Suppressor macrophage treated with lipopolysaccharide for 1 hour (primary cell): ENCODE measurements around the gene CD14.
"Not testable (repeated sequence)": the region's sequence is repeated elsewhere in the genome, so short reads cannot be mapped to it uniquely, and the experiment has no call there.

Source experiments
- DNase-seq, 3 donors: peaks; one replicate each; pipeline ENCODE4 v3.0.0-alpha.2; 2020 to 2022

CD14 gene

GRCh38 chr5:140633021-140633471 lies at the start of gene CD14:
Gene CD14, minus strand, starts transcription at chr5:140633175. Its CDS starts 104 bp downstream, at chr5:140633071.
- DNase-seq = peak; percentile 93 to 96 (median 93)

DNA sequence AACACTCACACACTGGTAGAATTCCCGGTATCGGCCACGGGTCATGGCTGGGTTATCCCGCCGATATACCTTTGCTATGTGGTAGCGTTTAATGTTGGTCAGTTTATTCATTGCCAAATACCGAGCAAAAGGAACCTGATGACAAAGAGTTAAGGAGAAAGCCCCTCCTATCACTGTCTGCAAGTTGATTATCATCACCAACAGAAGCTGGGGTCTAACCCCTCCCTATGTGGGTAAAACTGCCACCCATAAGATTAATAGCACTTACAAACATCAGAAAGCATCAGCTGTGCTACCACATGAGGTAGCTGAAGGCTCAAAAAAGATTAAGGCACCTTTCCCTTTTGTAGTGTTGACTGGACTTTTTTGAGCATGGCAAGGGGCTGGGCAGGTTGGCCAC lies 46.0 kb upstream of the CD14 start:
- no peak for DNase-seq

GRCh38 chr5:140677947-140678346 lies 45.0 kb upstream of the CD14 start:
- DNase-seq = peak in 2 of 3 donors; percentile 2 to 39

GRCh38 chr5:140674629-140675028 lies 41.7 kb upstream of the CD14 start:
- DNase-seq = no peak

DNA sequence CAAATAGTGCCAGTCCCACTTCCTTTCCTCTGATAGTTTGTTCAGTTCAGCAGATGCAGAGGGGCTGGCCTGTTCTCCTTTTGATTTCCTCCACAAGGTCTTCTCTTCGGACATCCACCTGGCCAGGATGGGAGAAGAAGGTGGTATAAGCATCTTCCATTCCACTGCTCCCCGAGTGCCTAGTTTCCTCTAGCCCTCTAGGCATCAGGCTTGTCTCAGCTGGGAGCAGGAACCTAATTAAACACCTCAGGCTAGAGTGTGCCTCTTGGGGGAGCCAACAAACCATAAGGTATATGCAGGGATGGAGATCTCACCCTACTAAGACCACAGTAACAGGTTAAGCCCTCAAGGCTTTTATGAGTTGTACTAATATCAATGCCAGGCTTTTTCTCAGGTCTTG lies 41.2 kb upstream of the CD14 start:
- no peak for DNase-seq

DNA sequence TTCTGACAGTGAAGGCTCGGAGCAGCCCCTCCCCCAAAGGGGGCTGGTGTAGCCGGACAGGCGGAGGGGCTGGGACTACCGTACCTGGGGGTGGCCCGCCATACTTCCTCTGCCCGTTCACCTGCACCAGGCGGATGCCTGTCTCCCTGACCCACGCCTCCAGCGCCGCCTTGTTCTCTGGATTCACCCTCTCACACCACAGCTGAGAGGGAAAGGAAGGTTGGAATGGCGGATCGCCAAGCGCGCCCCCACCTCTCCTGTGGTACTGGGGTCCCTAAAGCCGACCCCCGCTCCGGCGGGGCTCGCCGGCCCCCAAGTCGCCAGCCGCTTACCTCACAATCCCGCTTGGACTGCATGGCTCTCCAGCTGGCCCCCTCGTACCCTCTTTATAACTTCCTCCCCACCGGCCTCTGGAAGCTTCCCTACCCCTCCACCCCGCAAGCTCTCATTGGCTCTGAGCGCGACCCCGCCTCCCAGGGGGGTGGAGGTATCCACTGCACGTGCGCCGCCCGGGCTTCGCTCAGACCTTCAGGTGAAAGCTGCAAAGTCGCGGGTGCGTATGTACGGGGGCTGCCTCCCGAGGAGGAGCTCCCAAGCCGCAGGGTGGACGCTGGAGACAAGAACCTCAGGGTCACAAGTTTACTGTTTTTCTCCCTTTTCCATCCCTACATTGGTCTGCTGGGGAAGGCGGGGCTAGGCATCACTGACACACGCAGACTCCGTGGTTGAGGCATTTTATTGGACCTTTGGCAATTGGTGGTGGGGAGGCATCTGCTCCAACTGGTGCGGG lies 40.4 kb upstream of the CD14 start, which contains the start of gene DND1:
TSS of gene DND1 (minus strand) at position 390 of the 790 bp plus-strand sequence. CDS start at position 356, 34 bp downstream.
- DNase-seq = no peak

DNA sequence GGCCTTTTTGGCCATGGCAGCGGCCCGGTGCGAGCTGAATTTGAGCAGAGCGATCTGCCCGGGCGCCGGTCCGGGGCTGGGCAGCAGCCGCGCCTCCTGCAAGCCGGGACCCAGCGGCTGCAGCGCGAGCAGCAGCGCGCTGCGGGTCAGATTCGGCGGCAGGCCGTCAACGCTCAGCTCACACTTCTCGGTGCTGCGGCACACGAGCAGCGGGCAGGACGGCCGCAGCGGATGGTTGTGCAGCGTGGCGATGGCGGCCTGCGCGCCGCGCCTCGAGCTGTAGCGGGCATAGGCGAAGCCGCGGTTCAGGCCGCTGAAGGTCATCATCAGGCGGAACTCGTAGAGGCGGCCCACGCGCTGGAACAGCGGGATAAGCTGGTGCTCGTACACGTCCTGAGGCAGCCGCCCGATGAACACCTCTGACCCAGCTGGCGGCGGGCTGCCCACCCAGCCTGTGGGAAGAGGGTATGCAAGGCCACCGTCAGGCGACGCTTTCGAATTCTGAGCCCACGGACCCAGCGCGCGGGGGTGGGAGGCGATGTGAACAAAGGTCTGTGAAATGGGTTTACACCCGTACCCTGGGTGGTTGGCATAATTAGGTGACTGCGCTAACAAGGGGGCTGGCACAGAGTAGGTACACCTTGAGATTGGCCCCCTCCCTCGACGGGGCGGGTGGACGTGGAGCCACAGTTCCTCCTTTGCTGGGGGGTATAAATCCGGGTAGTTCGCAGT lies 39.6 kb upstream of the CD14 start:
- peak; percentile 51 to 75 (median 53) for DNase-seq

DNA sequence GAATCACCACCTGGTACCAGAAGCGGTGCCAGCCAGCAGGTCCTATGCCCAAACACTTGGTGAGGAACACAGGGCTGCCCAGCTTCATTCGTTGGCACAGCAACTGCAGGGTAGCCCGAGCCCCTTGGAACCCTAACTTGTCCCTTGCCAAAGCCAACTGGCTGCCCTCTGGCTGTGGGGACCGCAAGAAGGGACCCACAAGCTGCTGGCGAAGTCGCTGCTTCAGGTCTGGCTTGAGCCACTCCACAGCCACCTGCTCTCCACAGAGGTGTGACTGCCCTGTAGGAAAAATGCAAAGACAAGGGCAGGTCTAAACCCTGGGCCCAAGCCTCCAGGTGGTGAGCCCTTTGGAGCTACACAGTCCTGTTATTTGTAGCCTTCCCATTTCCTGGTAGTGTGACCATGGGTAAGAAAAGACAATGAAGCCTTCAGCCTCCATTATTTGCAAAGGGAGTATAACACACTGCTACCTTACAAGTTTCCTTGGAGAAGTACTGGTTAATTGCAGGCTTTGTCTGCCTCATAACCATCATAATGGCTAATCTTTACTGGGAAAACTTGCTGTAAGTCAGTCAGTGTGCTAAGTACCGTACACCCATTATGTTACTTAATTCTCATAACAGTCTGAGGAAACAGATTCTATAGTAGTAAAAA lies 38.6 kb upstream of the CD14 start:
- no peak for DNase-seq

GRCh38 chr5:140671035-140671434 lies 38.1 kb upstream of the CD14 start:
- not testable (repeated sequence) for DNase-seq

- peak; percentile 97 to 98 (median 97) for DNase-seq
These were observed 31.6 kb upstream of the CD14 start, which contains the start of gene WDR55 for GRCh38 chr5:140664359-140665119. Gene WDR55, plus strand, starts transcription at chr5:140664904. Its CDS starts 9 bp downstream, at chr5:140664913.

- DNase-seq = no peak
These were observed 31.0 kb upstream of the CD14 start for GRCh38 chr5:140664030-140664358.

GRCh38 chr5:140660371-140660770 lies 27.4 kb upstream of the CD14 start:
- not testable (repeated sequence) for DNase-seq

DNA sequence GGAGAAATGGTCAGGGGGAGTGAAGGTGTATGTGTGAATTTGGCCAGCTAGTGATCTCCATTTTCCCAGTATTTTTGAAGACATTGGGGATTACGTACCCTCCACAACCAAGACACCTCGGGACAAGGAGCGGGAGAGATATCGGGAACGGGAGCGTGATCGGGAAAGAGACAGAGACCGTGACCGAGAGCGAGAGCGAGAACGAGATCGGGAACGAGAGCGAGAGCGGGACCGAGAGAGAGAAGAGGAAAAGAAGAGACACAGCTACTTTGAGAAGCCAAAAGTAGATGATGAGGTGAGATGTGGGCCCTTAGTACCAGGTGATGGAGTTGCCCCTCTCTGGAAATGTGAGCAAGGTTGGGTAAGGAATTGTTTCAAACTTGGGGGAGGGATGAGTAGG lies 25.9 kb upstream of the CD14 start:
- DNase-seq = no peak

DNA sequence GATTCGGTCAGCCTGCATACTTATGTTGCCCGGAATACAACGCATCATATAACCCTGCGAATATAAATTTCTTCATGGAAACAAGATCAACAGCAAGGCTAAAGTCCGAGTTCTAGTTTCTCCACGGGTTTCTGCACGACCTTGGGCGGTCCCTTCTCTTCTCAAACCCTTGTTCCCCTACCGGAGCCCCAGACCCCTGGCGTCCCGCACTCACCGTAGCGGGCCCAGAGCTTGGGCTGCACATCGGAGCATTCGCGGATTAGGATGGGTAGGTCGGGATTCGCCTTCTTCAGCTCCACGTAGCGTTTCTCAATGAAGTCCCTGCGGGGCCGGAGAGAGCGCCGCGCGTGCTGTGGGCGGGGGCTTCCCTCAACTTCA lies 14.1 kb upstream of the CD14 start:
- DNase-seq = peak in 1 of 3 donors; percentile 82

DNA sequence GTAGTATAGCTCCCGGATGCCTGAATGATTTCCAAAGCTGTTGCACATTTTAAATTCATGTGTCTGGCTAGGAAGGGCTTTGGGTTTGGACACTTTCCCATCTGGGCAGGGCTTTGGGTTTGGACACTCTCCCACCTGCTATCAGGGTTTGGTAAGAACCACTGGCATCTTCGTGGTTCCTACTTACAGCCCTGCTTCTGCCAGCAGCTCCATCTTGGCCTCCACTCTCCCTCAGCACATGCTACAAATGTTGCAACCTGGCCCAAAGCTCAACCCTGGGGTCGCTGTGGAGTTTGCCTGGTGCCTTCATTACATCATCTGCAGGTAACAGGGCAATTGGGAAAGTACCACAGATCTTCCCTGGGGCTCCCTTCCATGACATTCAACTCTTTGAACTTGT lies 9.7 kb upstream of the CD14 start:
- DNase-seq = no peak

GRCh38 chr5:140641716-140642115 lies 8.7 kb upstream of the CD14 start:
- no peak for DNase-seq

DNA sequence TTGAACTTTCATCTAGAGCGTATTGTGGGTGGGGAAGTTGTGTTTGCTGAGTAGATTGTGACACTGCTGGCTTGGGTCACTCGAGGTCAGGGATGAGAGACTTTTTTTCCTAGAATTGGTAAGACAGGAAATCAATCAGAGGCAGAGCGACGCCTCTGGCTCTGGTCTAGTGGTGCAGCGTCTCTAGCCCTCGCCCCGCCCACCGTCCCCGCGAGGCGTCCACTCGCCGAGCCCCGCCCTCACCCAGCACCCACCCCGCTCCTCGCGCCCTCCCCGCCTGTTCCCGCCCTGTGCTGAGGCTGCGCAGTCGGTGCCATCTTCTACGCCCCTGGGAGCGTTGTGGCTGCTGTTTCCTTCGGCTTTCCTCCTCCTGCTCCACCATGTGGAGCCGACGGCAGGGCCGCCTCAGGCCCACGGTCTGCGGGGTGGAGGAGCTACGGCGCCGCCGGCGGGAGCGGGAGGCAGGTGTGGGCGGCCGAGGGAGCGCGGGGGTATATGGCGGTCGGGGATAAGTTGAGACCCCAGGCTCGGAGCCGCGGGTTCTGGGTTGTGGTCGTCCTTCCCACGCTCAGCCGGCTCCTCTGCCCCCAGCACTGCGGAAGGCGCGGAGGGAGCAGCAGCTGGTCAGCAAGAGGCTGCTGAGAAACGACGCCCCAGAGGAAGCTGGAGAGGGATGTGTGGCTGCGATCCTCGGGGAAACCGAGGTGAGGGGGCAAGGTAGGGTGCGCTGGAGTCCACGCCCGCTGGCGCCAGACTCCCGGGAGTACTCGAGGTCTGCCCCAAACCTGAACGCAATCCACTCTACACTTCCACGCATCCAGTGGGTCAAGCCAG lies 6.4 kb upstream of the CD14 start, which contains the start of gene TMCO6:
TSS of gene TMCO6 (plus strand) at position 304 of the 834 bp plus-strand sequence. CDS start at position 381, 77 bp downstream.
- DNase-seq = peak; percentile 99 to 100 (median 99)

- not testable (repeated sequence) for DNase-seq
These were observed 5.8 kb upstream of the CD14 start for GRCh38 chr5:140638898-140639147.

DNA sequence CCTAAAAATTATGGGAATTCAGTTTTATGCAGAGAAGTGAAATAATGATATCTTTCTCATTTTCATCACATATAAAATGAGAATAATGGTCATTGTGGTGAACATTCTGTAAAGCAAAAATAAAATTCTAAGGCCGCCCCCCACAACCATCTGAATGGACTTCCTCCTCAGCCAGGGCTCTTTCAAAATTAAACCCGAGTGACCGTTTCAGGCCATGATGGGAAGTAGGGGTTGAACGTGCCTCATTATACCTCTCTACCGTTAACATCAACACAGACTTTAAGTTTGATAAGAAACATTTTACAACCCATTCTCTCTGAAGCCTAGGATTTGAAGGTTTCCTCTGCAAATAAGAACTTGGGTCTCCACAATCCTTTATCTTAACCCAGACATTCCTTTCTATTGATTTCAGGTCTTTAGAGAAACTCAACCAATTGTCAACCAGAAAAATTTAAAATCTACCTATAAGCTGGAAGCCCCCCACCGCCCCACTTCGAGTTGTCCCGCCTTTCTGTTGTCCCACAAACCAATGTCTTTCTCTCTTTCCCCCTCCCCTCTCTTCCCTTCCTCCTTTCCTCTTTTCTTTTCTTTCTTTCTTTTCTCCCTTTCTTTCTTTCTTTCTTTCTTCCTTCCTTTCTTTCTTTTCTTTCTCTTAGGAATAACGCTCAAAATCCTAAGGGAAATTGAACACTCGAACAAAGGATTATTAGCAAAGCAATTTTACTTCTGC lies 4.6 kb upstream of the CD14 start:
- no peak for DNase-seq

DNA sequence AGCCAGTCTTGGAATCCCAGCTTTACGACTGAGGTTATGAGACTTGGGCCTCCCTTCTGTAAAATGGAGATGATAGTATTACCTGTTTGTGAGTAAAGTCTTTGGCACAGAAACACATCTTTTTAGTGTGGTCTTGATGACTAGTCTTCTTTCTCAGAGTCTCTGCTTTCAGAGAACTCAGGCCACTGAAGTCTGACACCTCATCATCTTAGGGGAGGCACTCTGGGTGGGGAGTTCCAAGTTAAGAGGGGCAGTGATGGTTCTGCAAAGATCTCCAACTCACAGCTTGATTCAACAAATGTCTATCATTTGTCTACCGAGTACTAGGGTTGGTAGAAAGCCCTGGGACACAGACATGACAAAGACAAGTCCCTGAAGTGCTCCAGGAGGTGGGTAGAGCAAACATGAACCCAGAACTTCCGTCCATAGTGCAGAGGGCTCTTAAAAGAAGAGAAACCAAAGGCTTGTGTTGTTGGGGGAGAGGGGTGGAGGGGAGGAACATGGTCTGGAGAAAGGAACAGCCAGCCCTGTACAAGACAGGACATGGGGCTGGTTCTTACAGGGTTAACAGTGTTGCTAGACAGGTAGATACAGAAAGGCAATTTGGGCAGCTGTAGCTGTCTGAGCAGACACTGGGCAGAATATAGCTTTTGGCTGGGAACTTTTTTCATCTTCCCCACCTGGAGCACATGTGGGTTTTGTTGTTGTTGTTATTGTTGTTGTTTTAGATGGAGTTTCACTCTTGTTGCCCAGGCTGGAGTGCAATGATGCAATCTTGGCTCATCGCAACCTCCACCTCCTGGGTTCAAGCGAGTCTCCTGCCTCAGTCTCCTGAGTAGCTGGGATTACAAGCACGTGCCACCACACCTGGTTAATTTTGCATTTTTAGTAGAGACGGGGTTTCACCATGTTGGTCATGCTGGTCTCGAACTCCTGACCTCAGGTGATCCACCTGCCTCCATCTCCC lies 2.6 kb upstream of the CD14 start:
- DNase-seq = no peak
